Measurements from ENCODE around the gene TRAF3IP1. TPM values are rescaled to one million over a fixed set of nuclear protein-coding genes. Genes with fewer than 3 reads are reported as not detected.
"Not testable (repeated sequence)": the region's sequence is repeated elsewhere in the genome, so short reads cannot be mapped to it uniquely, and the experiment has no call there.

Gene TRAF3IP1
- total RNA-seq, 2 experiments from 2014 or later, result 14.2 to 16.3 TPM

DNA sequence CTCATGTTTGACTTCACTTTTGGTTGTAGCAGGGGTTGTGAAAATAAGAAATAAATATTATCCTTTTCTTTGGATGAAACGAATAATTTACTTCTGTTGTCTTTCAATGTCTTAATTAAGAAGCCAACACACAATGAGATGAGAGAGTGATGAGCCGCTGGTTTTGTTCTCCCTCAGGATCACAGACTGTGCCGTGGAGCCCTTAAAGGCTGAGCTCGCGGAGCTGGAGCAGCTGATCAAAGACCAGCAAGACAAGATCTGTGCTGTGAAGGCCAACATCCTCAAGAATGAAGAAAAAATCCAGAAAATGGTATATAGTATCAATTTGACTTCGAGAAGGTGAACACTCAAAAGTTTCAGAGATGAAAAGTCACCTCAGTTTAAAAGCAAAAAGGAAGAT, 78.3 kb downstream of the TRAF3IP1 start:
- POLR2A ChIA-PET, result no interaction called here
- CTCF ChIA-PET, result no interaction called here

- CTCF ChIA-PET, result no interaction called here
- POLR2A ChIA-PET, result no interaction called here
Observed at GRCh38 chr2:238399094-238399493, 78.8 kb downstream of the TRAF3IP1 start.

DNA sequence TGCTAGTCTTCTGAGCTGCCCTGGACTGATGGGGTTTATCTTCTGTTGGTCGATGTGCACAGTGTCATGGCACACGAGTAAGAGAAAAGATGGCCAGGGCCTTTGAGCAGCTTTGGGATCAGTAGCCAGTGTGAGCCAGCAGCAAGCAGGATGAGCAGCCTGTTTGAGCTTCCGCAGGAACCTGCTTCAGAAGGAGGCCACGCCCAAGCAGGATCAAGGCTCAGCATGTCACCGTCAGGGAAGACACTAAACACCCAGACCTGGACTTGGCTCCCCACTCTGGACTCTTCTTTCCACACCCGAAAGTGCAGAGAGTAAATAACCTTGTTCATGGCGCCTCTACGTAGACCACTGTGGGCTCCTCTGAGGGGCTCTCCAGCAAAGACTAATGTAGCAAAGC, 81.2 kb downstream of the TRAF3IP1 start:
- POLR2A ChIA-PET, result no interaction called here
- CTCF ChIA-PET, result no interaction called here

GRCh38 chr2:238403632-238404405, 83.5 kb downstream of the TRAF3IP1 start:
- POLR2A ChIA-PET, result no interaction called here
- CTCF ChIA-PET, result no interaction called here

DNA sequence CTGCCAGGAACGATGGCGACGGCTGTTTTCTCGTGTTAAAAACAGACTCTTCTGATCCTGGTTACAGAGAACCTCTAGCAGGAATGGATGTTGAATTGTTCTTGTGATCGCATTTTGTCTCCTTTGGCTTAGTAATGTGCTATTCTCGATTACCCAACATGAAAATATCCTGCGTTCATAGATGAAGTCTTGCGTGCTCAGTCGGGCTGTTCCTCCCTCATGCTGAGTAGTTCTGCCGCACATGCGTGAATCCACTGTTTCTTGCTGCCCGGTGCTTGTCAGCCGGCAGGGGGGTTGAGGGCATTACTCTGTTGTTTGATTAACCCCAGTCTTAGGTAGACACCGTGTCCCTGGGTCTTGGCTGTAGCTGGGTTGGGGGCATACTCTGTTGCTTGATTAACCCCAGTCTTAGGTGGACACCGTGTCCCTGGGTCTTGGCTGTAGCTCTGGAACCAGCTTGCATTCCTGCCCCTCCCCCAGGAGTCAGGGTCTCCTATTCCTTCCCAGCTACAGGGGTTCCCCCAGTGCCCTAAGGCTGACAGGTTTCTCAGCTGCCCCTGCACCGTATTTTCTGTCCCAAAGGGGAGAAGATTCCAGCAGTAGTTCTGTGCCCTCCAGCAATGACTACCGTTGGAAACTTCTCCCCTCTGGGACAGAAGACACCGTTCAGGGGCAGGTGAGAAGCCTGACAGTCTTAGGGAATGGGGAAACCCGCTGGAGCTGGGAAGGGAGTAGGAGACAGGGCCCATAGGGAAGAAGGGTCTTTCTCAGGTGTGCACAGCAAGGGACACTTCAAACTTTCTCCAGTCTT, 84.3 kb downstream of the TRAF3IP1 start:
- POLR2A ChIA-PET, result no interaction called here
- CTCF ChIA-PET, result interaction anchor here (0.6 kb wide), 1 partner anchor 93 kb away, joined by 3 read pairs; no protein-coding TSS in a partner anchor

GRCh38 chr2:238405217-238405555, 84.9 kb downstream of the TRAF3IP1 start:
- POLR2A ChIA-PET, result not testable (repeated sequence)
- CTCF ChIA-PET, result interaction anchor here (0.6 to 0.9 kb wide), 2 partner anchors 13 to 94 kb away, joined by 3 to 4 read pairs; no protein-coding TSS in a partner anchor

GRCh38 chr2:238406221-238406997, 86.1 kb downstream of the TRAF3IP1 start:
- POLR2A ChIA-PET, result no interaction called here
- CTCF ChIA-PET, result interaction anchor here (0.7 to 0.9 kb wide), 2 partner anchors 12 to 28 kb away, joined by 3 to 4 read pairs; no protein-coding TSS in a partner anchor

DNA sequence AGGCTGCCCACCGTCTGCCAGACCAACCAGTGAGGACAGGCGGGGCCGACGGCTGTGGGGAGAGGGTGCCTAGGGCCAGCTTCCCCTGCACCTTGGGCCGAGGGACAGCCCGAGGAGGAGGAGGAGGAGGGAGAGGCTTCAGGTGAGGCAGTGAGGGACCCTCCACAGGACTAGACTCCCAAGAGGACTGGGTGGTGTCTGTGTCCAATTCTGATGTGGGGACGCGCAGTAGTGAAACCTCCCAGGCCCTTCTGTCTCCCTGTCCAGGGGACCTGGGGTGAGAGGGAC, 86.6 kb downstream of the TRAF3IP1 start:
- POLR2A ChIA-PET, result no interaction called here

DNA sequence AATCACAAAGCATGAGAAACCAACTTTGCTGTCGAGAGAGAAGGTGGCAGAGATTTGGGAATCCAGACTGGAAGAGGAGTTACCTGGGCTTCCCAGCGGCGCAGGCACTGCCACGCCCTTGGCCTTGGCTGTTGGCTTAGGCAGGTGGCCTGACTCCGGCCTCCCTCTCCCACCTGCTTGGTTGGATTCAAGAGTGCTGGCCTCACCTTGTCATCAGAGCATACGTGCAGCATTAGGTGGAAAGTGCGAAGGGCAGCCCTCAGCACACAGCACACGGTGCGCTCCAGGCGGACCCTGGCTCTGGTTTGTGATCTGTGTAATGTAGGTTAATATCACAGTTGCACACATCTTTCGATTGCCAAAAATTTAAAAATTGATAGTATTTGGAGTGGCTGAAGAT, 87.2 kb downstream of the TRAF3IP1 start:
- POLR2A ChIA-PET, result no interaction called here
- CTCF ChIA-PET, result no interaction called here

More for the DNA sequence above, 86.6 kb downstream of the TRAF3IP1 start:
- CTCF ChIA-PET, result no interaction called here

DNA sequence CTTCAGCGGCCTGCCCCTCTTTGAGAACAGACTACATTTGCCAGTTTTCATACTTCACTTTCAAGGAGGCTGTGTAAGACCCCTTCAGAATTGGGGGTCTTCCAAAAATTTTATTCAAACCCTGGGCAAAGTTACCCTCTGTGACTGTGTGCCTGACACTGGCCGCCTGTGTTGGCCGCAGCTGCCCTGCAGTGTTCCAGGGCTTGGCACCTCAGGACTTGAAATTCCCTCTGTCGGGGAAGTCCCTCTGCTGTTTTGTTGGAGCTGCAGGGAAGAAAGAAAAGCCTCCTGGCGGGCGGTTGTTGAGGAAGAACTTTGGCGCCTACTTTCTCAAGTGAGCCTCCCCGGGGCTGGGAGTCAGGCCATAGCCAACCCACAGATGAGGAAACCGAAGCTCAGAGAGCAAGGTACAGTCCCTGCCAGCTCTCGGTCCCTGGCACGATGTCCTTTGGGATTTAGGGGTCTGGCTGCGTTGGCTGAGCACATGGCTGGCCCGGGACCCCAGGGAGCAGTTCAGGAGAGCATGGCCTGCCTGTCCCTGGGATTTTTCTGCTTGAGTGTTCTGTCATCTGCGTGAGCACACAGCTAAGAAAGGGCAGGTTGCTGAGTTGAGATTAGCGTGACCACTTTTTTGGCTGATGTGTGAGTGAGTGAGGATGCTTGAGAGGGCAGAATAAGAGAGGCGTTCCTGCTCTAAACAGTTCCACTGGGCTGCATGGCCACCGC, 88.5 kb downstream of the TRAF3IP1 start:
- CTCF ChIA-PET, result no interaction called here
- POLR2A ChIA-PET, result no interaction called here

DNA sequence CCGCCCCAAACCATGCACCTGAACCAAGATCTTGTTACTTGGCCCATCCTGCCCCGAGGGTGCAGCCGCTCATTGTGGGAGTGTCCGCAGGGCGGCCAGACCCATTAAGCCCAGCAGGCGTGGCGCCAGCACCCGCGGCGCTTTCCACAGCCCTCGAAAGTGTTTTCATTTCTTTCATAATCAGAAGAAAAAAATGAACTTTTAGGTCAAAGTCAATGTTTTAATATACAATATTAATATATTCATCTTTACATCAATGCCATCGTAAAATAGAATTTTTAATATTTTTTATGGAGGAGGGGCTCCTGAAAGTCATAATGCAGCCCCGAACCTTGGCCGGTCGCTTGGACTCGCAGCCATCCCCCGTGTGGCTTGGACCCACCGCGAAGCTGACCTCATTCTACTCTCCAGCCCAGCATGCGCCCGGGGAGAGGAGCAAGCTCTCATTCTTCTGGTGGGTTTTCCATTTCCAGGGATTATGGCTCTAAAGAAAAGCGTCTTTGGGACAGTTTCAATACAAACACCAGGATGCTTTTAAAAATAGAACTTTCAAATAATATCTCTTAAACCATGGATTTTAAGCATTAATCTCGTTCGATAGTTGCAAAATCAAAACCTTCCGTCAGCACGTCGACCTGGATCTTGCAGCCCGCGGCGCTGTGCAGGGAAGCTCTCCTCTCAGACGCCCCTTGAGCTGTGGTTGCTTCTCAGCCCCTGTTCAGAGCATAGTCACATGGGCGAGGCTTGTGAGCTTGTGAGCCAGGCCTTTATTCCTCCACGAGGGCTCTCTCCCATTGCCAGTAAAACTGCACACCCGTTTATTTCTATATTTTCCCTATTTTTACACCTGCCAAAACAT, 89.3 kb downstream of the TRAF3IP1 start:
- ChIA-PET CTCF (no interaction called here), POLR2A (no interaction called here)

GRCh38 chr2:238412067-238412767, 91.9 kb downstream of the TRAF3IP1 start:
- CTCF ChIA-PET, result no interaction called here

DNA sequence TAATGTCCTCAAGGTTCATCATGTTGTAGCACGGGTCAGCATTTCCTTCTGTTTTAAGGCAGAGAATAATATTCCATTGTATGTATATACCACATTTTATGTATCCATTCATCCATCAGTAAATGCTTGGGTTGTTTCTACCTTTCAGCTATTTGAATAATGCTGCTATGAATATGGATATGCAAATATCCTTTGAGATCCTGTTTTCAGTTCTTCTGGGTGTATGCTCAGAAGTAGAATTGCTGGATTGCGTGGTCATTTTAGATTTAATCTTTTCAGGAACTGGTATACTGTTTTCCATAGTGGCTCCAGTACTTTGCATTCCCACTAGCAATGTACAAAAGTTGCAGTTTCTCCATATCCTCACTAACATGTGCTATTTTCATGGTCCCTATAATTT, 93.0 kb downstream of the TRAF3IP1 start:
- POLR2A ChIA-PET, result no interaction called here
- CTCF ChIA-PET, result no interaction called here

More at GRCh38 chr2:238412067-238412767, 91.9 kb downstream of the TRAF3IP1 start:
- POLR2A ChIA-PET, result no interaction called here

DNA sequence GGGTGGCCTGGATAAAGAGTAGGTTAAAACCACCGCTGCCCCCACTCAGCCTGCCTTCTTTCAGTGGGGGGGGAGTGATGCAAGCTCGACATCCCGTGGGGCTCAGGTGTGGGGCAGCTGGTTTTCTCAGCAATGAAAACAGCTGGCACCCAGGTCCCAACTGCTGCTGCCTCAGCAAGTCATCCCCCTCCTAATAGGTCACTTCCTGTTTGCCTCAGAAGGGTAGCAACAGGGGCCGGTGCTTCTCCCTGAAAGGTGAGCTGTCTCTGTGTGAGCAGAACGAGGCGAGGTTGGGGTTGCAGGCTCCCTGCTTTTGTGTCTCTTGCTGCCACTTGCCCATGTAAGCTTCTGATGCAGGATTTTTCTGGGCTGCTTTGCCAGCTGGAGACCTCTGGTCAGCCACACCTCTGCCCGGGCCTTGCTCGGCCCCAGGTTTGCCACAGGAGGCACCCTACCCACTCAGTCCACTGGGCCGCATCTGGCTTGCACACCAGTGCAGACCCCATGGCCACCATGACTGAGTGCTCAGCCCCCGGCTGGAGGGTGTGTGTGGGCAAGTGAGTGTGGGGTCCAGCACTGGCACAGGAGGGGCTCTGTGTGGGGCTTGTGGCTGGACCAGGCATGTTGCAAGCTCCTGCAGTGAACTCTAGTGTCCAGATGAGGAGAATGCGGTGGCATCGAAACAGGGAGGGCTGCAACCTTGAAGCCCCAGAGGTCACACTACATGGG, 94.9 kb downstream of the TRAF3IP1 start:
- ChIA-PET CTCF (no interaction called here), POLR2A (no interaction called here)

DNA sequence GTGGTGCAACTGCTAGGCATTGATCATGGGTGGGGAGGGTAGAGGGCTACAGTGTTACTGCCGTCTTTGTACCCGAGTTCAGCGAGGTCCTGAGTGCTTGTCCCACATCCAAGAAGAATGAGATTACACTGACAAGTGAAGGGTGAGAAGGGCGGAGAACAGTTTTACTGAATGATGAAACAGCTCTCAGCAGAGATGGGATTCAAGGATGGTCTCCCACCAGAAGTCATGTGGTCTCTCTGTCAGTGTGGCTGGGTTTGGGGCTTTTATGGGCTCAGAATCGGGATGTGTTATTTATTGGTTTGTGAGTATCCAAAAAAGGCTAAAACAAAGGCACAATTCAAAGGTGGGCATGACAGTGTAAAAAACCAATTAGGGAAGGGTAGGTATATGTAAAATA, 95.6 kb downstream of the TRAF3IP1 start:
- CTCF ChIA-PET, result no interaction called here
- POLR2A ChIA-PET, result no interaction called here

DNA sequence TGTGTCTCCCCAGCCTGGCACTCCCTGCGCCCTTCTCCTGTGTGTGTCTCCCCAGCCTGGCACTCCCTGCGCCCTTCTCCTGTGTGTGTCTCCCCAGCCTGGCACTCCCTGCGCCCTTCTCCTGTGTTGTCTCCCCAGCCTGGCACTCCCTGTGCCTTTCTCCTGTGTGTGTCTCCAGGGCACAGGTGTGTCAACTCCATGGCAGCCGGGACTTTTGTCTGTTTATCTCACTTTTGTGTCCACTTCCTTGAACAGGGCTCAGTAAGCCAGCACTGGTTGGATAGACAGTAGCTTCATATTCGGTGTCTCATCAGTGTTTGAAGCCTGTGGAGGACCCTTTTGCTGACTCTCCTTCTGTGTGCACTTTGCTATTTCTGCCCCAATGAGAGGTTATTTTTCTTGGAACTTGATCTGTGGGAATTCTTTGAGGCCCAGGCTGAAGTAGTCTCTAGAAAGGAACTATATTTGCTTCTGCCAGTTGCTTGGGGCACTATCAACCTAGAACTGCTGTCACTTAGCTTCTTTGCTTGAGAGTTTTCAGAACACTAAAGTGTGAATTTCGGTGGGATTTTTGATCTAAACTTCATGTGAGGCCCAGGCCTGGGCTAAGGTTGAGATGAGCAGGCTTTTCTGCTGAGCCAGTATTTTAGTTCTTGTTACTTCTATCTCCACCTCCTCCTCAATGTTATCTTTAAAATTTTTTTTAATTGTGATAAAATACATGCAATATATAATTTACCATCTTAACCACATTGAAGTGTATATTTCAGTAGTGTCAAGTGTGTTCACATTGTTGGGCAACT, 98.1 kb downstream of the TRAF3IP1 start:
- ChIA-PET POLR2A (no interaction called here), CTCF (interaction anchor here (1.1 kb wide), 1 partner anchor 13 kb away, joined by 4 read pairs; no protein-coding TSS in a partner anchor)

DNA sequence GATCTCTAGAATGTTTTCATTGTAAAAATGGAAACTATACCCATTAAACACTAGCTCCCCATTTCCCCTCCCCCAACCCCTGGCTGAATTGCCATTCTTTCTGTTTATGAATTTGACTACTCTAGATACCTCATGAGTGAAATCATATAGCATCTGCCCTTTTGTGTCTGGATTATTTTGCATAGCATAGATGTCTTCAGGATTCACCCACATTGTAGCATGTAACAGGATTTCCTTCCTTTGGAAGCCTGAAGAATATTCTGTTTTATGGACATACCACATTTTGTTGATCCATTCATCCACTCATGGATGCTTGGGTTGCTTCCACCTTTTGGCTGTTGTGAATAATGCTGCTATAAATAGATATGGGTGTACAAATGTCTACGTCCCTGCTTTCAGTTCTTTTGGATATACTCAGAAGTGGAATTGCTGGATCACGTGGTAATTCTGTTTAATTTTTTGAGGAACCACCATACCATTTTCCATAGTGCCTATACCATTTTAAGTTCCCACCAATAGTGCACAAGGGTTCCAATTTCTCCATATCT, 98.8 kb downstream of the TRAF3IP1 start:
- POLR2A ChIA-PET, result no interaction called here

More for the DNA sequence above, 98.8 kb downstream of the TRAF3IP1 start:
- CTCF ChIA-PET, result interaction anchor here (1.1 kb wide), 1 partner anchor 13 kb away, joined by 4 read pairs; no protein-coding TSS in a partner anchor
